Sigmoid colon (tissue), 4 donors: ENCODE results near the gene BAIAP3.
"Not testable (repeated sequence)": the region's sequence is repeated elsewhere in the genome, so short reads cannot be mapped to it uniquely, and the experiment has no call there.

Experiments used
- CTCF ChIP-seq, 4 experiments: fragments of 450-650 bp in 3 of 4; fragments of 200-600 bp in 1 of 4; IDR thresholded peaks; one replicate each; pipeline ENCODE4 v1.5.1; 2016 to 2019; ENCODE audit warnings: antibody characterized with exemption in 4 of 4, mild to moderate bottlenecking in 3 of 4, moderate library complexity in 2 of 4
- EP300 ChIP-seq, 4 donors: sonication (generic); formaldehyde crosslinking; IDR thresholded peaks; one replicate each; pipeline ENCODE4 v1.6.1; 2017; ENCODE audit warnings: antibody characterized with exemption in 4 of 4
- POLR2A ChIP-seq, 2 donors: fragments of 450-650 bp; IDR thresholded peaks; one replicate each; pipeline ENCODE4 v1.6.1; 2016; ENCODE audit warnings: antibody characterized with exemption in 2 of 2, mild to moderate bottlenecking in 2 of 2, moderate library complexity in 2 of 2
- POLR2AphosphoS5 ChIP-seq, 4 donors: sonication (generic); formaldehyde crosslinking; IDR thresholded peaks; one replicate each; pipeline ENCODE4 v1.6.1; 2017; ENCODE audit warnings: antibody characterized with exemption in 4 of 4

GRCh38 chr16:1292808-1293207 is 40.6 kb upstream of the BAIAP3 start:
- TF ChIP-seq POLR2A, CTCF, EP300, POLR2AphosphoS5 (IDR thresholded peaks at IDR 0.05): not testable (repeated sequence)
